Heart left ventricle (tissue), 16 donors: ENCODE results near the gene FCRL2. TPM values are rescaled to one million over a fixed set of nuclear protein-coding genes. Genes with fewer than 3 reads are reported as not detected.
A peak's percentile ranks its signal among the peaks of the same experiment; 100 is the strongest.

ENCODE experiments used
- ATAC-seq, 4 donors: fragments of 200-7000 bp; cut with Tn5 transposase; one replicate each; pipeline ENCODE4 v1.9.1; 2020 to 2022; ENCODE audit warnings: moderate library complexity in 4 of 4, mild to moderate bottlenecking in 3 of 4, moderate number of reproducible peaks in 1 of 4
- DNase-seq, 5 donors: peaks; one replicate each; pipeline ENCODE4 v3.0.0-alpha.2; 2020
- H3K27ac ChIP-seq, 12 donors: fragments of 200-600 bp; sonication (generic) in 4 of 12; one replicate each; pipeline versions ENCODE4 v1.5.0 to v1.8.0; 2016 to 2022; ENCODE audit warnings: mild to moderate bottlenecking in 2 of 12
- H3K27me3 ChIP-seq, 9 donors: fragments of 200-600 bp; sonication (generic) in 2 of 9; one replicate each; pipeline versions ENCODE4 v1.5.1 to v1.8.0; 2016 to 2022; ENCODE audit warnings: mild to moderate bottlenecking in 3 of 9
- H3K36me3 ChIP-seq, 9 donors: fragments of 200-600 bp; sonication (generic) in 2 of 9; one replicate each; pipeline versions ENCODE4 v1.5.0 to v1.8.0; 2018 to 2022; ENCODE audit warnings: mild to moderate bottlenecking in 2 of 9
- H3K4me1 ChIP-seq, 12 donors: fragments of 200-600 bp; sonication (generic) in 4 of 12; one replicate each; pipeline versions ENCODE4 v1.5.0 to v1.8.0; 2016 to 2022; ENCODE audit warnings: mild to moderate bottlenecking in 3 of 12
- H3K4me3 ChIP-seq, 12 donors: fragments of 200-600 bp; sonication (generic) in 4 of 12; one replicate each; pipeline versions ENCODE4 v1.5.0 to v1.8.0; 2017 to 2022; ENCODE audit warnings: mild to moderate bottlenecking in 9 of 12, moderate library complexity in 4 of 12
- H3K9me3 ChIP-seq, 12 donors: fragments of 200-600 bp; sonication (generic) in 4 of 12; one replicate each; pipeline versions ENCODE4 v1.5.0 to v1.8.0; 2016 to 2022; ENCODE audit warnings: mild to moderate bottlenecking in 1 of 12
- POLR2A ChIP-seq, 2 donors: fragments of 450-650 bp; IDR thresholded peaks; one replicate each; pipeline ENCODE4 v1.6.1; 2017; ENCODE audit warnings: antibody characterized with exemption in 2 of 2, mild to moderate bottlenecking in 2 of 2, moderate library complexity in 2 of 2
- WGBS, 4 donors: extraction: QIAGEN DNeasy Blood & Tissue Kit in 2 of 4; methylation state at CpG; one replicate each; pipeline versions ENCODE4 v1.1.5 to v1.1.7; 2013 to 2018; 5-methylcytosine and 5-hydroxymethylcytosine counted together
- intact Hi-C, 10 donors: fragments of 100-400 bp; cut with DNase I; formaldehyde crosslinking; loops; one replicate each; pipeline versions ENCODE4 v1.11.1 to v1.14.2; 2022
- polyA plus RNA-seq, 2 donors: library from polyadenylated mRNA; stranded (reverse); fragments of 200-250 nt; gene quantifications; one replicate each; pipeline ENCODE4 v1.2.3, GENCODE V29; 2013
- total RNA-seq, 9 donors: library from RNA; depleted of rRNA in 2 of 9; stranded (reverse); fragments of >200 nt in 2 of 9; fragmentation: NEBNext Ultra II Directional in 3 of 9; extraction: Animal tissue kit (Norgen Biotek cat#: 25700) in 3 of 9; gene quantifications; one replicate each; pipeline versions ENCODE4 v1.1.0 to v1.2.4, GENCODE V29; 2016 to 2023
- TF ChIP-seq, protein P1 (sequence below), 12 donors: fragments of 200-600 bp; sonication (generic) in 4 of 12; IDR thresholded peaks; one replicate each; pipeline versions ENCODE4 v1.5.0 to v1.8.0; 2018 to 2022; ENCODE audit warnings: antibody characterized with exemption in 12 of 12, mild to moderate bottlenecking in 5 of 12
- donor health status: ischemic (EF 13 %, LVEDD 7.1; RV severe dilation, severe dysfunction).
- donor health status: healthy with polysubstance abuse.
- donor health status: DM: no; HTN: yes; CAD: no.
- donor health status: DM: no; HTN: no; CAD: no.
- donor health status: ischemic (EF 25% LVEDD 6.9; RV normal size, moderate dysfunction).
- donor health status: ischemic (EF 25% LVEDD 5.7; RV mildly dilated, moderate dysfunction).
- donor health status: healthy.
- donor health status: DM: yes; HTN: yes; CAD: no.
- donor health status: ischemic (EF 35%, LVEDD 5.7; RV mildly dilated, moderate dysfunction).
- donor health status: nonischemic (EF 11% LVEDD 7.7; RV severe dilation, severe dysfunction).
- donor health status: DM: yes; HTN: yes; CAD: no.
- donor health status: PGD.
- donor health status: ischemic (EF 29% LVEDD 5.4; RV normal size, mild dysfunction).
- donor health status: nonischemic (EF 23%, LVEDD 6.1; RV moderate dilation, normal function).

The FCRL2 gene
- total and polyA plus RNA-seq, 11 donors, result 0.07 TPM; not detected in 10

DNA sequence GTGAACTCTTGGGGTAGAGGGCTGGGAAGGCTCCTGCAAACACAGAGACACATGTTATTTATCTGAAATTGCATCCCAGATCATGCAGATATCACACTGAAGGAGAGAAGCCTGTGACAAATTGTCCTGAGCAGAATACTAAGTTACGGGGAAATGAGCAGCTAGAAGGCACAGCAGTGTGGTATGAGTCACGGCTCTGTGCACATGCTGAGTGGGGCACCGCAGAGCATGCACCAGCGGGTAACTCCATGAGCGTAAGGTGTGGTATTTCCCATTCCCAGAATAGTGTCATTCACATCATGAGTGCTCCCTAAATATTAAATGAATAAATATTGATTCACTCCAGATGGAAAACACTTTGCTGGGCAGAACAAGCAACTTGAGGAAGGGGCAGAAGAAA lies 21.3 kb upstream of the FCRL2 start:
- H3K27me3 ChIP-seq, result no peaks in the 10 kb centered on the region
- TF ChIP-seq, protein P1, sequence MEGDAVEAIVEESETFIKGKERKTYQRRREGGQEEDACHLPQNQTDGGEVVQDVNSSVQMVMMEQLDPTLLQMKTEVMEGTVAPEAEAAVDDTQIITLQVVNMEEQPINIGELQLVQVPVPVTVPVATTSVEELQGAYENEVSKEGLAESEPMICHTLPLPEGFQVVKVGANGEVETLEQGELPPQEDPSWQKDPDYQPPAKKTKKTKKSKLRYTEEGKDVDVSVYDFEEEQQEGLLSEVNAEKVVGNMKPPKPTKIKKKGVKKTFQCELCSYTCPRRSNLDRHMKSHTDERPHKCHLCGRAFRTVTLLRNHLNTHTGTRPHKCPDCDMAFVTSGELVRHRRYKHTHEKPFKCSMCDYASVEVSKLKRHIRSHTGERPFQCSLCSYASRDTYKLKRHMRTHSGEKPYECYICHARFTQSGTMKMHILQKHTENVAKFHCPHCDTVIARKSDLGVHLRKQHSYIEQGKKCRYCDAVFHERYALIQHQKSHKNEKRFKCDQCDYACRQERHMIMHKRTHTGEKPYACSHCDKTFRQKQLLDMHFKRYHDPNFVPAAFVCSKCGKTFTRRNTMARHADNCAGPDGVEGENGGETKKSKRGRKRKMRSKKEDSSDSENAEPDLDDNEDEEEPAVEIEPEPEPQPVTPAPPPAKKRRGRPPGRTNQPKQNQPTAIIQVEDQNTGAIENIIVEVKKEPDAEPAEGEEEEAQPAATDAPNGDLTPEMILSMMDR (IDR thresholded peaks at IDR 0.05), result no peak
- no peak for TF ChIP-seq POLR2A (IDR thresholded peaks at IDR 0.05)
- intact Hi-C loops, result no loop called here

DNA sequence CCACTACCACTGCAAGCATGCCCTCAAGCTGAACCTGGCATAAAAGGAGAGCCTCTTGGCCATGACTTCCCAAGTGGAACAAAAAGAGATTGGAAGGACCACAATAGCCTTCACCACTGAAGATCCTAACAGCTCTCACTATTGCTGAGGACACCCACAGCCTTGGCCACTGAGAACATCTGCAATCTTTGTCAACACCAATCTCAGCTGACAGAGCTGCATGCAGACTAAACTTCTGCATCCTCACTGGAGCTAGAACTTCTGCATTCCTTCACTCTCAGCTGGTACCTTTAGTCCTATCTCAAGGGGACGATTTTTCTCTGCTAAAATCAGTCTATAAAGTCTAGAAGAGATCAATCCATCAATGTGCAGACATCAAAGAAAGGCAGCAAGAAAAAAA lies 8.3 kb upstream of the FCRL2 start:
- TF ChIP-seq, protein P1 (IDR thresholded peaks at IDR 0.05), result no peak
- TF ChIP-seq POLR2A (IDR thresholded peaks at IDR 0.05), result no peak
- Histone ChIP-seq H3K27ac (no peak overlapping the region), H3K27me3 (no peaks in the 10 kb centered on the region), H3K36me3 (no peaks in the 10 kb centered on the region), H3K4me3 (no peak overlapping the region), H3K9me3 (peaks cover 0 to 2% (median 0%) of the 10 kb centered on the region in 12 donors), H3K4me1 (peaks cover 0 to 9% (median 0%) of the 10 kb centered on the region in 12 donors)
- no peak for ATAC-seq
- intact Hi-C loops, result no loop called here
- WGBS, 4 donors, result 8 to 16% (median 9%) methylated on average over 1 of the region's 1 CpG
- DNase-seq, result no peak

More for the DNA sequence above, 21.3 kb upstream of the FCRL2 start:
- ATAC-seq (no peak), DNase-seq (no peak)
- Histone ChIP-seq H3K4me3 (no peak overlapping the region), H3K36me3 (no peaks in the 10 kb centered on the region), H3K4me1 (no peaks in the 10 kb centered on the region), H3K9me3 (peaks cover 0 to 18% (median 5%) of the 10 kb centered on the region in 12 donors), H3K27ac (no peak overlapping the region)
- WGBS, 4 donors, result 86 to 94% (median 90%) methylated on average over 5 of the region's 5 CpGs

GRCh38 chr1:157784801-157785200 lies 7.9 kb upstream of the FCRL2 start:
- peaks cover 0 to 9% (median 0%) of the 10 kb centered on the region in 12 donors for H3K4me1 ChIP-seq
- 60 to 79% (median 71%) methylated on average over 3 of the region's 3 CpGs for WGBS, 4 donors
- no peaks in the 10 kb centered on the region for H3K36me3 ChIP-seq
- no peak for DNase-seq
- H3K4me3 ChIP-seq, result no peak overlapping the region
- intact Hi-C loops, result no loop called here
- H3K27ac ChIP-seq, result no peak overlapping the region
- H3K27me3 ChIP-seq, result no peaks in the 10 kb centered on the region
- H3K9me3 ChIP-seq, result peaks cover 0 to 2% (median 0%) of the 10 kb centered on the region in 12 donors
- no peak for ATAC-seq
- no peak for TF ChIP-seq POLR2A (IDR thresholded peaks at IDR 0.05)
- TF ChIP-seq, protein P1 (IDR thresholded peaks at IDR 0.05), result no peak

DNA sequence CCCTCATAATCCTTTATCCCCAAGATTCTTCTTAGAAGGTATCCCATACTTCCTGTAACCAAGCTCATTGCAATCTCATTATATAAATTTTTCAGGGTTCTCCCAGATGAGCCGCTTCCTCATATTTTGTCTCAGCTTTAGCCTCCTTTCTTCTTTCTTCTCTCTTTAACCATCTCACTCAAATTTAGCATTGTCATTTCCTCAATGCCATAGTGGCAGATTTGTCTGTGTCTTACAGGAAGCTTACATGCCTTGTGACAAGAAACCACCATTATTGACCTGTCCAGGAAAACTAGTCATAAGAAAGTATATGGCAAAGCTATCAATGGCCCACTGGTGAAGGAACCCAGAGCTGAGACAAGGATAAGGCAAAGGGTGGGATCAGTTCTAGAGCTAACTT lies 6.0 kb upstream of the FCRL2 start:
- Histone ChIP-seq H3K27ac (peak overlapping the region in 1 of 12 donors; percentile 40), H3K4me1 (peaks cover 0 to 9% (median 0%) of the 10 kb centered on the region in 12 donors), H3K4me3 (no peak overlapping the region), H3K36me3 (no peaks in the 10 kb centered on the region), H3K9me3 (peaks cover 0 to 2% (median 0%) of the 10 kb centered on the region in 12 donors), H3K27me3 (no peaks in the 10 kb centered on the region)
- no peak for ATAC-seq
- intact Hi-C loops, result no loop called here
- 78 to 98% (median 89%) methylated on average over 1 of the region's 1 CpG for WGBS, 4 donors
- TF ChIP-seq POLR2A (IDR thresholded peaks at IDR 0.05), result no peak
- TF ChIP-seq, protein P1 (IDR thresholded peaks at IDR 0.05), result no peak
- no peak for DNase-seq
